ENCODE data around the gene P2RX1. TPM values are rescaled to one million over a fixed set of nuclear protein-coding genes. Genes with fewer than 3 reads are reported as not detected.

P2RX1 gene
- total and polyA plus RNA-seq, 2 donors, result 19.6 to 126 TPM

DNA sequence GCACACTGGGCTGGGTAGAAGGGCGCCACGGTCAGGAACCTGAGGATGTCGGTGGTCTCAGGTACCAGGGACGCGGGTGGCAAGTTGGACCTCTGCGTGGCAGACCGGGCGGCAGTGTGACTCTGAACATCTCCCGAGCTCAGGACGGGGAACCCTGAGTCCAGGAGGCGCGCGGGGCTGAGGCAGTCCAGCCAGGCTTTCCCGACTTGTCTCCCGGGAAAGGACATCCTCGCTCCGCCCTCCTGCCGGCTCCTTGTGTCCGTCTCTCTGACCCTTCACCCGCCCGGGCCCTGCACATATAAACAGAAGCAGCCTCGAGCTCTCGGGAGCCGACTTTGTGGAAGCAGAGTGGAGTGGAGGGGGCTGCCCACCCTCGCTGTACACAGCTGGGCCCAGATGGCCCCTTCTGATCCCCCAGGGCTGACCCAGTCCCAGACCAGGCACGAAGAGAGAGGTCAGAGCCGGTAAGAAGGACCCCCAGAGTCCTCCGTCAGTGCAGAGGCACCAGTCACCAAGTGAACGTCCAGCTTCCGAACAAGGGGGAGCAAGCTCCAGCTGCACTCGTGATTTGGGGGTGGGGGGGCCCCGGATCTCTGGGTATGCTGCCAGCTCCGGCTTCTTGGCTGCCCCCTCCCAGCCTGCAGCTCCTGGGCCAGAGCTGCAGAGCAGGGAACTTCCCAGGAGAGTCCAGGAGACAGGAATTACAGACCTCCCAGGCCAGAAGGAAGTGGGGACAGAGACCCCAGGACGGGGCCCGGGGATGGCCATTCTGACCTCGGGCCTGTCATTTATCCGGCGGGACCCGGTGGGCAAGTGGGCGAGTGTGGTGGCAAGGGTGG is 8.5 kb upstream of the P2RX1 start:
- Histone ChIP-seq H3K27ac (ENCODE audit: low read depth) (no peak overlapping the region), H3K36me3 (ENCODE audit: insufficient read depth) (no peaks in the 10 kb centered on the region), H3K4me1 (ENCODE audit: insufficient read depth) (no peaks in the 10 kb centered on the region), H3K4me3 (ENCODE audit: low read depth, low read length) (no peak overlapping the region)
- DNase-seq (ENCODE audit: extremely low spot score), result no peak
- 48% methylated on average over 40 of the region's 40 CpGs for WGBS

GRCh38 chr17:3923466-3924190 is 7.4 kb upstream of the P2RX1 start:
- no peaks in the 10 kb centered on the region for H3K36me3 ChIP-seq (ENCODE audit: insufficient read depth)
- H3K4me3 ChIP-seq (ENCODE audit: low read depth, low read length), result no peak overlapping the region
- H3K27ac ChIP-seq (ENCODE audit: low read depth), result no peak overlapping the region
- H3K4me1 ChIP-seq (ENCODE audit: insufficient read depth), result no peaks in the 10 kb centered on the region
- DNase-seq (ENCODE audit: extremely low spot score), result no peak
- WGBS, result 92% methylated on average over 18 of the region's 18 CpGs

DNA sequence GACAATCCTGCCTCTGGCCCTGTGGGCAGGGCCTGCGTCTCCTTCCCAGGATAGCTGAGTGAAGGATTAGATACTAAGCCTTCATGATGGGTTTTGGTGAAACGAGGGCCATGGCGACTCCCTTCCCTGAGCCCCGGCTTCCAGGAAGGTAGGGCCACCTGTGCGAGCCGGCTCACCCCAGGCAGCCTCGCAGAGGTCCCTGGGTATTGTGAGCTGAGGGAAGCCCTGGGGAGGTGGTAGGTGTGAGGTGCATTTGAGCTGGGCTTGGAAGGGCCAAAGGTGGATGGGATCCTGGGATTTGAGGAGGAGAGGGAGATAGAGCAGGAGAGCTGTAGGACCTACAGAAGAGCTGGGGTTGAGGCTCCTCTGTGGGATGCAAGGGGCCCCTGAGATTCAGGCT is 6.5 kb upstream of the P2RX1 start:
- DNase-seq (ENCODE audit: extremely low spot score), result no peak
- Histone ChIP-seq H3K4me3 (ENCODE audit: low read depth, low read length) (no peak overlapping the region), H3K27ac (ENCODE audit: low read depth) (no peak overlapping the region), H3K36me3 (ENCODE audit: insufficient read depth) (no peaks in the 10 kb centered on the region), H3K4me1 (ENCODE audit: insufficient read depth) (no peaks in the 10 kb centered on the region)
- WGBS, result 93% methylated on average over 7 of the region's 7 CpGs

DNA sequence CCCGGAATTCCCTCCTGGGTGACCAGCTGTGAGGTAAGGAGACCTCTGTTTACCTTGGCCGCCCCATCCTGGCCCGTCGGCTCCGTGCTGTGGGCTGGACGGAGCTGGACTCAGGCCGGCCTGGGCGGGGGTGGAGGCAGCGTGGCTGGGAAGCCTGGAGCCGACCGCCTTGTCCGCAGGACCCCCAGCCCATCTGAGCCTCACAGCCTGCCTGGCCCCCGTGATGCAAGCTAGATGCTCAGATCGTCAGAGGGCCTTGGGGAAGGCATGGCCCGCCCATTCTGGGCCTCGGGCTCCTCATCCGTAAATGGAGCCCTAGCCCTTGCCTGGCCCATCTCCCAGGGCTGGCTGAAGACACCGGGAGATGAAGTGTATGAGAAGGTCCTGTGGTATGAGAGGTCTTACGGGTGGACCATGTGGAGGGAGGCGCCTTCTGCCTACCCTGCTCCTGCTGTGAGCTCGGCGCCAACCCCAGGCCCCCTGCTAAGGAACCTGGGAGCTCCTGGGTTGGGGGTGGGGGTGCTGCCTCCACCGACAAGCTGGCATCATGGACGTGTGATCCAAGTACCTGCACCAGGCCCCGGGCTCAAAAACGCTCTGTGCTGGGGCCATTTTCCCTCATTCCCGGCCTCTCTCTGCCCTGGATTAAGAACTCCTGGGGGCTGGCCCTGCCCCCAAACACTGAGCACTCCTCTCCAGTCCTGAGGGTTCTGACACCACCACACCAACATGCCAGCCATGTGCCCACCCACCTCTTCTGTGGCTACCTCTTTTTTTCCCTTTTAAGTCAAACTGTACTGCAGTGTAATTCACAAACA is 5.4 kb upstream of the P2RX1 start:
- Histone ChIP-seq H3K27ac (ENCODE audit: low read depth) (no peak overlapping the region), H3K4me3 (ENCODE audit: low read depth, low read length) (no peak overlapping the region), H3K4me1 (ENCODE audit: insufficient read depth) (no peaks in the 10 kb centered on the region), H3K36me3 (ENCODE audit: insufficient read depth) (no peaks in the 10 kb centered on the region)
- no peak for DNase-seq (ENCODE audit: extremely low spot score)
- WGBS, result 71% methylated on average over 27 of the region's 27 CpGs

GRCh38 chr17:3921006-3921405 is 4.7 kb upstream of the P2RX1 start:
- Histone ChIP-seq H3K4me3 (ENCODE audit: low read depth, low read length) (no peak overlapping the region), H3K4me1 (ENCODE audit: insufficient read depth) (no peaks in the 10 kb centered on the region)
- WGBS, result 84% methylated on average over 16 of the region's 16 CpGs

GRCh38 chr17:3919123-3919624 is 2.9 kb upstream of the P2RX1 start:
- WGBS, result 63% methylated on average over 22 of the region's 22 CpGs
- H3K4me3 ChIP-seq (ENCODE audit: low read depth, low read length), result no peak overlapping the region
- H3K27ac ChIP-seq (ENCODE audit: low read depth), result no peak overlapping the region
- no peaks in the 10 kb centered on the region for H3K4me1 ChIP-seq (ENCODE audit: insufficient read depth)
- no peak for DNase-seq (ENCODE audit: extremely low spot score)
- no peaks in the 10 kb centered on the region for H3K36me3 ChIP-seq (ENCODE audit: insufficient read depth)

More at GRCh38 chr17:3921006-3921405, 4.7 kb upstream of the P2RX1 start:
- Histone ChIP-seq H3K36me3 (ENCODE audit: insufficient read depth) (no peaks in the 10 kb centered on the region), H3K27ac (ENCODE audit: low read depth) (no peak overlapping the region)
- DNase-seq (ENCODE audit: extremely low spot score), result no peak

GRCh38 chr17:3918372-3919122 is 2.3 kb upstream of the P2RX1 start:
- no peak overlapping the region for H3K27ac ChIP-seq (ENCODE audit: low read depth)
- WGBS, result 61% methylated on average over 8 of the region's 8 CpGs
- H3K36me3 ChIP-seq (ENCODE audit: insufficient read depth), result no peaks in the 10 kb centered on the region
- no peak for DNase-seq (ENCODE audit: extremely low spot score)
- no peaks in the 10 kb centered on the region for H3K4me1 ChIP-seq (ENCODE audit: insufficient read depth)
- no peak overlapping the region for H3K4me3 ChIP-seq (ENCODE audit: low read depth, low read length)

- H3K4me1 ChIP-seq (ENCODE audit: insufficient read depth), result no peaks in the 10 kb centered on the region
- H3K4me3 ChIP-seq (ENCODE audit: low read depth, low read length), result no peak overlapping the region
- DNase-seq (ENCODE audit: extremely low spot score), result no peak
- H3K36me3 ChIP-seq (ENCODE audit: insufficient read depth), result no peaks in the 10 kb centered on the region
- 15% methylated on average over 11 of the region's 11 CpGs for WGBS
- H3K27ac ChIP-seq (ENCODE audit: low read depth), result no peak overlapping the region
These were observed 1.2 kb upstream of the P2RX1 start for GRCh38 chr17:3917391-3917931.

DNA sequence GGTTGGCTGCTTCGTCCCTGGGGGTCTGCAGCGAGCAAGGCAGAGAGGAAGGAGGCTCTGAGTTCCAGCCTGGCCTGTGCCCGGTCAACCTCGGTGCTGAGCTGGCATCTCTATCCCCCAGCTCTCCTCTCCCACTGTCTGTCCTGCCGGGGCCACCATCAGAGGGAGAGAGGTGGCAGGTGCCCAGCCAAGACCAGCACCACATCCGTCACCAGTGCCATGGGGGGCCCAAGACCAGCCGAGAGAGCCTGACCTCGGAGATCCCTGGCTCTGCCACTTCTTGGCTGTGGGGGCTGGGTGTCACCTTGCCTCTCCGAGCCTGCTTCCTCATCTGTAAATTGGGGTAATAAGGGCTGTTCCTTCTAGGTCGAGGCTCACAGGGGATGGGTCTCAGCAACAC is 560 bp upstream of the P2RX1 start:
- H3K4me3 ChIP-seq (ENCODE audit: low read depth, low read length), result no peak overlapping the region
- no peak overlapping the region for H3K27ac ChIP-seq (ENCODE audit: low read depth)
- H3K36me3 ChIP-seq (ENCODE audit: insufficient read depth), result no peaks in the 10 kb centered on the region
- no peak for DNase-seq (ENCODE audit: extremely low spot score)
- 67% methylated on average over 10 of the region's 10 CpGs for WGBS
- no peaks in the 10 kb centered on the region for H3K4me1 ChIP-seq (ENCODE audit: insufficient read depth)

- no peaks in the 10 kb centered on the region for H3K4me1 ChIP-seq (ENCODE audit: insufficient read depth)
- WGBS, result 59% methylated on average over 13 of the region's 13 CpGs
- DNase-seq (ENCODE audit: extremely low spot score), result no peak
- H3K27ac ChIP-seq (ENCODE audit: low read depth), result no peak overlapping the region
- H3K4me3 ChIP-seq (ENCODE audit: low read depth, low read length), result no peak overlapping the region
- no peaks in the 10 kb centered on the region for H3K36me3 ChIP-seq (ENCODE audit: insufficient read depth)
These were observed 677 bp downstream of the P2RX1 start for GRCh38 chr17:3915581-3915994.

DNA sequence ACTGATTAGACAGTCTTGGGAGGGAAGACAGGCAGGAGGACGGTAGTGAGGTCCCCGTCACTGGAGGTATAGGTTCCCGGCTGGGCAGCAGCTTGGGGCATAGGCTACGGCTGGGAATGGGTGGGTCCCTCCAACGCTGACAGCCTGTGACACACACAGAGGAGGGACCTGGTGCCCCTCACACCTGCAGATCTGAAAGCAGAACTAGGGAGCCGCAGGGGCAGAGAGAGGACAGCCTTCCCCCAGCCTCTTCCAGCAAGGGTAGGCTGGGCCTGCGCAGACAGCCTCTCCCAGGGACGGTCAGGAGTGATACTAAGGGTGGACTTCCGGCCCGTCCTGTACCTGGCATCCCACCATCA is 2.0 kb downstream of the P2RX1 start:
- DNase-seq (ENCODE audit: extremely low spot score), result no peak
- WGBS, result 66% methylated on average over 10 of the region's 10 CpGs
- Histone ChIP-seq H3K36me3 (ENCODE audit: insufficient read depth) (no peaks in the 10 kb centered on the region), H3K4me3 (ENCODE audit: low read depth, low read length) (no peak overlapping the region), H3K4me1 (ENCODE audit: insufficient read depth) (no peaks in the 10 kb centered on the region), H3K27ac (ENCODE audit: low read depth) (no peak overlapping the region)

GRCh38 chr17:3913531-3914311 is 2.5 kb downstream of the P2RX1 start:
- Histone ChIP-seq H3K4me1 (ENCODE audit: insufficient read depth) (no peaks in the 10 kb centered on the region), H3K4me3 (ENCODE audit: low read depth, low read length) (no peak overlapping the region), H3K36me3 (ENCODE audit: insufficient read depth) (no peaks in the 10 kb centered on the region), H3K27ac (ENCODE audit: low read depth) (no peak overlapping the region)
- DNase-seq (ENCODE audit: extremely low spot score), result no peak
- 26% methylated on average over 17 of the region's 17 CpGs for WGBS

All from urinary bladder (tissue), 4 donors.